ENCODE data around the gene CHST2.

The CHST2 gene

DNA sequence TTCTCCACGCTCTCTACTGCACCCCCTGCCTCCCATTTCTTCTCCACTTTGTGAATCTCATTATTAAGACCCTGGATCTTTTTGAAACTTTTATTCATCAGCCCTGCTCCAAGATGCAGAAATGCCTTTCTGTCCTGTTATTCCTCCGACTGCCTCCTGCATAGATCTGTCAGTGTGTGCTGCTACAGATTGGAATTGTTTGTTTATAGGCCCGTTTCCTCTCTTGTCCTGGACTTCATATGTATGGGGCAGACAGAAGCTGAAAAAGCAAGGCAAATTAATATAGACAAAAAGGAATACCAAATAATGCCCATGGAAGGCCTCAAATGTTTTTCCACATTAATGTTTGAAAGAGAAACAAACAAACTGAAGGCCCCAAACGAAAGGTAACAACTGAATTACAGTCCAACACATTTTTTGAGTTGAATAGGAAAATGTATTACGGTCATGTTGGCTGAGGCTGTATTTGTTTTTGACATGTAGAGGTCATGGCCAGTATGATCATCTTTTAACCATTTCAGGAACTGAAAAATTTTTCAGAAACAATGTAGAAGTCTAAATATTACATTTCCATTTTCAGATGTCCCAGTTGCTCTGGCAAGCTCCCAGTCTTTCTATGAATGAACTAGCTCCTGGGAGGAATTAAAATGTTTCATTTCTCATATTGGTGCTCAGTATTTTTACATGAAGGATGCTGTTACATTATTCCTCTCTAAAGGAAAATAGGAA, 8.8 kb downstream of the CHST2 start:
- DNase-seq (ENCODE audit: low read depth in 4 of 4, low spot score in 1 of 4): no peak

DNA sequence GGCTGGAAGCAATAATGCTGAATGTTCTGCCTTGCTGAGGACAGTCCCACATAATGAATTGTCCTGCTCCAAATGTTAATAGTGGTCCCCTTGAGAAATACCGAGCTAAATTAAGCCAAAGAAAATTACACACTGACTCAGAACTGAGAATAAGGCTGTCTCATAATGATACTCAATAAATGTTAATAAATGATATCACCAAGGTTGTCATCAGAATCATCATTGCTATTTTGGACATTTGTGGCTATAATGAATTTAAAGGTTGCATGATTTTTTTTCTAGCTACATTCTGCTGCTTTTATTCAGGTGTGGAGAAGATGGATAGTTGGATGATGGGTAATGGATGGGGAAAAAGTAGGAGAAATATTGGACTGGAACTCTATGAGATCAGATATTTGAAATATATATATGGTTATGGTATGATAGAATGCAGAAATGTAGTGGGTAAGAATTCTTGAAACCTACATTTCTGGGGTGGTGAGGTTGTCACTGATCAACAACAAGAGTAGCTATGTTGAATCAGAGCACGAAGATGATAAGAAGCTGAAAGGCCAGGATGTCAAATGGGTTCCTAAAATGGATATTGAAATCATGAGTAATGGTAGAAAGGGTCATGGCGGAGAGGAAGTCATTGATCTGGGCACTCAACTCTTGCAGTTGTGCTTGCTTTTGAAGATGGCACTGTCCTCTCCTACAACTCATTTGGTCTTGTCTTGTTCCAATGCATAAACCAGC, 12.8 kb downstream of the CHST2 start:
- DNase-seq (ENCODE audit: low read depth in 4 of 4, low spot score in 1 of 4): no peak

DNA sequence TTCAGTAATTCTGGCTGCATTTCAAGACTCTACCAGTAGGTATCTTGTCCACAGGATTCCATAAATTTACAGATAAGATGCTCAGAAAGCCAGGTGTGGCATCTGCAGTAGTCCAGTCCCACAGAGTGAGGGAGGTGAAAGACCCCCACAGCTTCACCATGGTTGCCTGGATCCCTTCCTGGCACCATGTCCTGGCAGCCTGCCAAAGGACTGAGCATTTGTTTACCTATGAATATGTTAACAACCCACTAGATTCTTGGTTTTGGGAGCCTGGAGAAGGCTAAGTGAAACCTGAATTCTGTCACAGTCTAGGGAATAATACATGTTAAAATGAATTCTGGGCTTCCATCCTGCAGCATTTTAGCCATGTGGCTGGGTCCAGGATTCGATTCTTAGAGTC, 14.9 kb downstream of the CHST2 start:
- no peak for DNase-seq (ENCODE audit: low read depth in 4 of 4, low spot score in 1 of 4)

DNA sequence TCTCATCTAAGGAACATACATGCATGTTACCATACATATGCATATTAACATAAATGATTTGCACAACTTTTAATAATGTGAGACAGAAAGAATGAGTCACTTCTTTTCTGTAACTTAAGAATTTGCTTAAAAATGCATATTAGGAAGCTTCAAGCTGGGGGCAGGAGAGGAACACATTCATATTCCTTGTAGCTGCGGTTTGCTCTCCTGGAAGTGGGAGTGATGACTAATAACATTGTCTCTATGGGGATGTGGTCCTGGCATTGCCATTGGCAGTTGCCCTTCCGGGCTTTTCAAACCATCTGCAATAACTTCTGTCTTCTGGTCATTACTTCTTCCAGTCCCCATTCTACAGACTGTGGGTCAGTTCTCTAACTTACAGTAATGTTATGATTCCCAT, 15.6 kb downstream of the CHST2 start:
- no peak for DNase-seq (ENCODE audit: low read depth in 4 of 4, low spot score in 1 of 4)

DNA sequence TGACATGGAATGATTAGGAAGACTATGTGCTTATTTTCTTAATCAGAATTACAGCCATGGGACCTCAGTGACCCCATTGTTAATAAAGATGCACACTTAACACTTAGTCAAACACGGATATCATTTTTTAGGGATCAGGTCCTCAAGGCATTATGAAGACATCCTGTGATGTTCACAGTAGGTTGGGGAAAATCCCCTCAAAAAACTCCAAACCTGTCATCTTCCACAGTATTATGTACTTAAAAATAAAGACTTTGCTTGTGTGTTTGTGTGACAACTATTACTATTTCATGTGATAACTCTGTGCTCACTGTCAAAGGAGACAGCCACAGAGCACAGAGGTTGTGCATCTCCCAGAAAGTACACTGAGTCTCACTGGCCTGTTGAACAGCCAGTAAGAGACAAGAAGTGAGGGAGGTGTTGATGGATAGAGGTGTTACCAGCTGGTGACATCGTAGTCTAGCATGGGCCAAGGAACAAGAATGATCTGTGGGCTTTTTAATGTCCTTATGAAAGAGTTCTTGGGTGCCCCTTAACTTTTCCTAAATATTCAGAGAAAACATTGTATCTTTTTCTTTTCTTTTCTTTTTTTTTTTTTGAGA, 18.0 kb downstream of the CHST2 start:
- DNase-seq (ENCODE audit: low read depth in 4 of 4, low spot score in 1 of 4): no peak

DNA sequence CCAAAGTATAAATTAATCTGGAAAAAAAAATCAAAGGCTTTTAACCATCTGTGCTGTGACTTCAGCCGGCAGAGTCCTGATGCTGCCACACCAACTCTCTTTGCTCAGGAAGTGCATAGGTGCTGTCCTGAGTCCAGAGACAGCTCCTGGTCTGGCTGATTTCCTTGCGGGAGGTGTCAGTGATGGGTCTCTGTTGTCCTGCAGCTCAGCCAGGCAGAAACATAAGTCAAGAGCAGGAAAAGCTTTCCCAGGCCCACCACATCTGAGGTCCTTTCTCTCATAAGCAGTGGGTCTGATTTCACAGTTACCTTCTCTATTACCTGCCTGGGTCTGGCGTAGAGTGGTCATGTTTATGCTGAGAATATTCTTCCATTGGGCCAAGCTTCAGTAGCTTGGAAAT, 19.4 kb downstream of the CHST2 start:
- no peak for DNase-seq (ENCODE audit: low read depth in 4 of 4, low spot score in 1 of 4)

DNA sequence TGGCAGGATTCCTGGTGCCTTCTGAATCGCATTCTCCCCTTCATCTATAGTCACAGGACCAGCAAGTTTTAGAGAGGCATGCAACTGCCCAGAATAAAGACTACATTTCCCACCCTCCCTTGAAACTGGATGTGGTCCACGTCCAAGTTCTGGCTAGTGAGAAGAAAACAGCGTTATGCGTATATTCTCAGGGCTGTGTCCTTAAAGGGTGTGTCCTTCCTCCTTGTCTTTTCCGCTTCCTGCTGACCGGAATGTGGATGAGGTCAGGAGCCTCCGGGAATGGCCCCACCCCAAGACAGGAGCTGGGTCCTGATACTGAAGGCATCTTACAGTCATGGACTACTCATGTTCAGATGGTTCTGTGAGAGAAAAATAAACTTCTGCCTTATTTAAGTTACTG, 20.2 kb downstream of the CHST2 start:
- DNase-seq (ENCODE audit: low read depth in 4 of 4, low spot score in 1 of 4): no peak

DNA sequence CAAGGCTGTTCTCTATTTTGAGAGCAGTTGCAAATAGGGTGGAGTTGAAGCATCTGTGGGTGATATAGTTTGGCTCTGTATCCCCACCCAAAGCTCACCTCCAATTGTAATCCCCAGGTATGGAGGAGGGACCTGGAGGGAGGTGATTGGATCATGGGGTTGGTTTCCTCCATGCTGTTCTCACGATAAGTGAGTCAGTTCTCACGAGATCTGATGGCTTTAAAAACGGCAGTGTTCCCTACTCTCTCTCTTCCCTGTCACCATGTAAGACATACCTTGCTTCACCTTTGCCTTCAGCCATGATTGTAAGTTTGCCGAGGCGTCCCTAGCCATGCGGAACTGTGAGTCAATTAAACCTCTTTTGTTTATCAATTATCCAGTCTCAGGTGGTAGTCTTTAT, 21.0 kb downstream of the CHST2 start:
- DNase-seq (ENCODE audit: low read depth in 4 of 4, low spot score in 1 of 4): no peak

DNA sequence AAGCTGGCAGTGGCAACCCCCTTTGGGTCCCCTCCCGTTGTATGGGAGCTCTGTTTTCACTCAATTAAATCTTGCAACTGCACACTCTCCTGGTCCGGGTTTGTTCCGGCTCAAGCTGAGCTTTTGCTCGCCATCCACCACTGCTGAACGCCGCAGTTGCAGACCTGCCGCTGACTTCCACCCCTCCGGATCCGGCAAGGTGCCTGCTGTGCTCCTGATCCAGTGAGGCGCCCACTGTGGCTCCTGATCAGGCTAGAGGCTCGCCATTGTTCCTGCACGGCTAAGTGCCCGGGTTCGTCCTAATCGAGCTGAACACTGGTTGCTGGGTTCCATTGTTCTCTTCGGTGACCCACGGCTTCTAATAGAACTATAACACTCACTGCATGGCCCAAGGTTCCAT, 22.8 kb downstream of the CHST2 start:
- DNase-seq (ENCODE audit: low read depth in 4 of 4, low spot score in 1 of 4): no peak

DNA sequence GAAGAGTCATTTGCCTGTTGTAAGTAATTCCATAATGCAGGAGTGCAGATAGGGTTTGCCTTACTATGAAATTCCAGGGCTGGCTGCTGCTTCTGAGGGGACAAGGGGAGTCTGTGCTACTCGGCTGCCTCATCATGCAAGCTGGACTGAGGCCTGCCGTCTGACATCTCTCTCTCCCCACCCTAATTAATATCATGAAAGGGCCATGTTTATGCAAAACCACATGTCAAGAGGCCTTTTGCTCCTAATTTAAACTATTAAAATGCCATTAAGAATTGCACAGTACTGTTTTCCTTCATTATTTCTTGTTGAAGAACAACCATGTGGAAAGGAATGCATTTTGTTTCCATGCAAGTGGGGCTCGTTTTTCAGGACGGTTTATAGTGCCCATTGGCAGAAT, 26.3 kb downstream of the CHST2 start:
- no peak for DNase-seq (ENCODE audit: low read depth in 4 of 4, low spot score in 1 of 4)

DNA sequence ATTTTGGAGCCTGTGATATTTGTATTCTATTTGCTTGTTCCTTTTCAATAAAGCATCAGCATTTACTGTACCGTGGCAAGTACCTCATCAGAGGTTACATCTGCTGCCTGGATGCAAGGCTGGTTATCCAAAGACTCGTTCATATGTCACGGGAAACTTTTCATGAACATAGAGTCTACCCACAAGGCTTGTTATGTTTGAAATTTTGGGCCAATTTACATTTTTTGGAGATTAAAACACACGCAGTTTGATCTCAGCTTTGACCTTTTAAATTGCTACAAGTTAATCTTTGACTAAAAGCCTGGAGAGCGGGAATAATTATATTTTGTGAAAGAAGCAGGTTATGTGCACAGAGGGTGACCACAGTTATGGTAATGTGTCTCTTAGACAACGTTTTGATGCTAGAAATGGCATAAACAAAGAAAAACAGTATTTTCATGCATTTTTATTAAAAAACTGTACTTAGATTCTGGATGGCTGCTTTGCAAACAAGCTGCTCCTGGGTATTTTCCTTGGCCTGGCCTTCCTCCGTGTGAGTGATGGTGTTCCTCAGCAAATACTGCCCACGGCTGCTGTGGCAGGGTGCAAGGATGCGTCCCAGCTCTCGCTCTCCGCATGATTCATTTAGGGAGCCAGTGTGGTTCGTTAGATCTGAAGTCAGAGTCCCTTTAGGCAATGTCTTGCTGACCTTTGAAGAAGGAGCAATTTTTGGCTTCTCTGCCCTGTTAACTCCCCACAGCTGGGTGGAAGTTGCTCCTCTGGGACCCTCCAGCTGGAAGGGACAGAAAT, 27.1 kb downstream of the CHST2 start:
- DNase-seq (ENCODE audit: low read depth in 4 of 4, low spot score in 1 of 4): no peak

DNA sequence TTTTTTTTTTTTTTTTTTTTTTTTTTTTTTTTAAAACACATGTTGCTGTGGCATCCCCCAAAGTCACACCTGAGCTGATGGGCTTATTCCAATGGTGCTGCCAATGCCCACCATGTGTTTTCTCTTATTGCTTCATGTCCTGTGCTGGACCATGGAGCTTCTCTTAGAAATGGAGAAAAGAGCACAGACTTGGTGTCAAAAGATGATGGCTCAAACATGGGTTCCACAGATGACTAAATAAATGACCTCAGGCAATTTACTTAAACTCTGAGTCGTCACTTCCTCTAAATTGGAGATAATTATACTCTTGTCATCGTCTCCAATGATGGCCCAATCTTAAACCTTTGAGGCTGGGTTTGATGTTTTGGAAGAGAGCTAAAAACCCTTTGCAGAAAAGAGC, 28.1 kb downstream of the CHST2 start:
- DNase-seq (ENCODE audit: low read depth in 4 of 4, low spot score in 1 of 4): no peak

DNA sequence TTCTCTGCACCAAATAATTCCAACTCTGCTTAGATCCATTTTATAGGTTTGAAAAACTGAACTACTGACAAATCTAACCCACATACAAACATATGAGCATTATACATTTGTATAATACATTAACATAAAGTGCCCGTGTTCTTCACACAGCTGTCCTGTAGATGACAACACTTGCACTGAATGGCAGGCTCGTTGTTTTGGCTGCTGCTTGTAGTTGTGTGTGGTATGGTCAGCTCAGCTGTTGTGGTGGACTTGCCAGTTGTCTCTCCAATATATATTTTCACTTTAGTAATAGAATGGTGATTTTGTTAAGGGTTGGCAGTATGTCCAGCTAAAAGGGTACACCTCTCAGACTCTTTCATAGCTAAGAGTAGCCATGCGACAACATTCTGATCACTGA, 30.5 kb downstream of the CHST2 start:
- no peak for DNase-seq (ENCODE audit: low read depth in 4 of 4, low spot score in 1 of 4)

DNA sequence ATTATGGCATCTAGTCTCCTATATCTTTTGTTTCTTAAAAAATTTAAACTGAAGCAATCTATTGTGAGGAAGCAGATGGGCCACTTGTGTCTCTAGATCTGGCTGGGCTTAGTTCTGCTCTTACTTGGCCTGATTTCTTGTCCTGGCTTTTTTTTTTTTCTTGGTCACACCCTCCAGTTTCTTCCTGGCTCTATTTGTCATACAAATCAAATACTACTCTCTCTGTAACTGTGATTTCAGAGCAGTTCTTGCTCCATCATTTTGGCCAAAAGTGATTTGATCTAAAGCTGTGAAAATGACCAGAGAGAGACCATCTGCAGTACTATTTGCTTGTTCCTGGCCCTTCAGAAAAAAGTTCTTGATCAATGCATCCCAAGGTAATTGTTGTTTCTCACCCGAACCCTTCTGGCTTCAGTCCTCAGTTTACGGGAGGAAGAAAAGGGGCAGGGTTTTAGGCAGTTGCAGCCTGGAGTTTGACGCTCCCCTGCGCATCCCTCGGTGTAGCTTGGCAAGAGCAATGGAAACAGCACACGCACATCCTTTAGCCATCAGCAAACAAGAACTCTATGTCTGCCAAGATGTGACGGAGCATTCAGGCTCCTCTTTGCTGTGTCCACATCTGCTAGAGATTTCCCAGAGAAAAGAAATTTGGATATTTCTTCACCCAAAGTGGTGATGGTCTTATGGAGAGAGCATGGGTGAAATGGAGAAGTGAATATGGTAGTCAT, 31.6 kb downstream of the CHST2 start:
- no peak for DNase-seq (ENCODE audit: low read depth in 4 of 4, low spot score in 1 of 4)

DNA sequence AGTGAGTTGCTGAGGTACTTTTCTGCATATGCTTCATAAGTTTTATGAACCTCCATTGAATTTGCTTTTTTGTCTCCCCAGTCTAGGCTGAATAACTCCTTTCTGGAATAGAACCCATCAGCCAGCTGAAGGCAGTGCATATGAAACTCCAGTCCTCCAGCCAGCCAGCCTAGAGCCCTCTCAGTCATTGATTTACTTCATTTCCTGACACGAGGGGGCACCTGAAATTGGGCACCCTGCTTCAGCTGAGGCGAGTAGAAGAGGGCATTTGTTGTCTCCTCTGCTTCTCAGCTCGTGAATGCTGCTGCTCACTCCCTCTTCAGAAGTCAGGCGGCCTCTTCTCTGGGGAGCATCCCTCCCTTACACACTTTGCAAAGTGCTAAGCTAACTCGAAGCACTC, 32.5 kb downstream of the CHST2 start:
- DNase-seq (ENCODE audit: low read depth in 4 of 4, low spot score in 1 of 4): no peak

DNA sequence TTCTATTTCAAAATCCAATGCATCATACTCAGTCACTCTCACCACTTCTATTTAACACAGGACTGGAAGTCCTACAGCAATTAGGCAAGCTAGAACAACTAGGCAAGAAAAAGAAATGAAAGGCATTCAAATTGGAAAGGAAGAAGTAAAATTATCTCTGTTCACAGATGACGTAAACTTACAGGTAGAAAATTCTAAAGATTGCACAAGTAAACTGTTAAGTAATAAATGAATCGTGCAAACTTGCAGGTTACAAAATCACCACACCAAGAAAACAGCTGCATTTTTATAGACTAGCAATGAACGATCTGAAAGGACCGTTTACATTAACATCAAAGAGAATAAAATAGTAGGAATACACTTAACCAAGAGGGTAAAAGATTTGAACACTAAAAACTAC, 36.2 kb downstream of the CHST2 start:
- no peak for DNase-seq (ENCODE audit: low read depth in 4 of 4, low spot score in 1 of 4)

DNA sequence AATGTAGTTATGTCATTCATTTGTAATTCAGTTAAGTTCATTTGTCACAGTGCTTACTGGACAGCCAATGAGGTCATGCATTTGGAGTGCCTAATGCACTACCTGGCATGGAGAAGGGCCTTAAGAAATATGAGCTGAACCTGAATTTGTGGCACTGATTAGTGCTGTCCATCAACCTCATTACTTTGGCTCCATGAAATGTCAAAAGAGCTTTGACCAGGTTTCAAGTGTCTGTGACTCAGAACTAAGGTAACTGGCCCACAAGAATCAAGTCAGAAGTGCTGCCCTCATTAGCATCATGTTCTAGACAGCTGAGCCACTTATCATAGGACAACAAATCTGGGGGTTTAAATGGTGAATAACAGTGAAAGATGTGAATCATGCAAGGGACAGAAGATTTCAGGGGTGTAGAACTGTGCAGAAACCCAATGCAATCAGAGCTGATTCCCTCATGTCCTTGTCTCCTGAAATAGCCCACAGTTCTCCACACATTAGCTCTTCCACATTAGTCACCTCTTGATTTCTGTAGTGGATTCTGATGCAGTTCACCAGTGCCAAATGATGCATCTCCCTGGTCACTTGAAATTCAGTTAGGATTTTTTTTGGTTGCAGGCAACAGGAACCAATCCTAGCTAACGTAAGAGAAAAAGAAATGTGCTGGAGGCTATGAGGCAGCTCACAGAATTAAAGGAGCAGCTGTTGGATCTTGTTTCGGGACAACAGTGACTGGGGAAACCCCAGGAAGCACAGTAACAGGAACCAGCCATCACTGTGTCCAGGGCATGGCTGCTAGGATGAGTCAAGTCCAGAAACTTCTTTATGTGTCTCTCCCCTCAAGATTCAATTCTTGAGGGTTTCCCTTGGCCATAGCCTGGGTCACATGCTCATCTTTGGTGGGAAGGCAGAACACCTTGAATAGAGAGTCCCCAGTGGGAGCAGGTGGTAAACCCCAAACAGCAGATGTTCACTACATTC, 38.7 kb downstream of the CHST2 start:
- DNase-seq (ENCODE audit: low read depth in 4 of 4, low spot score in 1 of 4): no peak

DNA sequence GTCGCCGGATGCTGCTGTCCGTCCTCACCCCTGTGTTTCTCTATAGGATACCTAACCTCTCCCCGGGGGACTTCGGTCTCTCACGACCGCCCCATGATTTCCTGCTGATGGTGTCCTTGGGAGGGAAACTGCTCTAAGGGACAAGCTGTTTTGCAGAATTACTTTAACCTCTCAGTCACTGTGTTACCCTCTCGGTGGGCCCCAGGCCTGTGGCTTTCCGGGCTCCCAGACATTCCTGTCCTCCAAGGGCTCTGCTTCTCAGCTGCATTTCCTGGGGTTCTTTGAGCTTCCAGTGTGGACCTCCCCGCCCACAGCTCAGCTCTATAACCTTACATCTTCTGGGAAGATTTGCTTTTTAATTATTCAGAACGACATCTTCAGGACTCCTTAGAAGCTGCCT, 40.9 kb downstream of the CHST2 start:
- no peak for DNase-seq (ENCODE audit: low read depth in 4 of 4, low spot score in 1 of 4)

DNA sequence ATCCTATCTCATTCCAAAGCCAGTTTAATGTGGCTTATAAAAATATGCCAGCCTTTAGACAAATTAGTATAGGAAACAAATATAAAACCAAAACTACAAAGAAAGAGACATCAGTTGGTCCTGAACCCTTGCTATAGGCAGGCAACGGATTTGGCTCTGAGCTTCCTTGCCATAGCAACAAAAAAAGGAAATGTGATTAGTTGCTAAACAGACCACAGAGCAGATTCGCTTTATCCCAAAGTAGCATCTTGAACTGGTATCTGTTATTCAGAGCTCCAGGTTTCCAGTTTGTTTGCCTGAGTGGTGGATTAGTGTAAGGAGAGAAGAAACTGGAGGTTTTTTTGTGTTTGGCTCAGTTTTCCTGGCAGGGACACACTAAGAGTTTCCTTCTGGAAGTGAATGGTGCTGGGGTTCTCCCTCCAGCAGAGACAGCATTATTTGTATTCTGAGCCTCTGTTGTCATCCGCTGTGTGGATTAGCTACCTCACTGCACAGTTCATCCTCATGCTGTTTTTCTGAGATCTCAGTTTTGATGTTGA, 44.1 kb downstream of the CHST2 start:
- DNase-seq (ENCODE audit: low read depth in 4 of 4, low spot score in 1 of 4): no peak

DNA sequence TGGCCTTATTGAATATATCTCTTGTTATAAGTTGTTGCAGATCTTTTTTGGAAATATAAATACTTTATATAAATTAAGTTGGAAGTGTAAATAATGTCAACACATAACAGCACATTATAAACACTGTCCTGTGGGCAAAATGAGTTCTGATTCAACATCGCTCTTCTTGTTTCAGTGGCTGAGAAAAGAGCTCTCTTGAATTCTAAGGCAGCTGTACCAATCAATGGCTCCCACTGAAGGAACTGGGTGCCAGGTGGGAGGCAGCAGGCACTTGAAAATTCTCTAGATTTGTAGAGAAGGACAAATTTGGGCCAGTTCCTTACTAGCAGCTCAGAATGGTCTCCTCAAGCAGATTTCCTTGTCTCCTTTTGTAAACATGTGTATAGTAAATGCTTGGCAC, 45.6 kb downstream of the CHST2 start:
- DNase-seq (ENCODE audit: low read depth in 4 of 4, low spot score in 1 of 4): no peak

Data from stimulated activated CD4-positive, alpha-beta T cell treated with anti-CD3 and anti-CD28 coated beads, Interleukin-1b, Interleukin-23, amount 100 ng/mL, for 24 hours (primary cell).